Measurements from ENCODE around the gene GPANK1. TPM values are rescaled to one million over a fixed set of nuclear protein-coding genes. Genes with fewer than 3 reads are reported as not detected.

GPANK1 gene
- total RNA-seq, 2 donors from 2014 or later, result 16.1 to 21.3 TPM

DNA sequence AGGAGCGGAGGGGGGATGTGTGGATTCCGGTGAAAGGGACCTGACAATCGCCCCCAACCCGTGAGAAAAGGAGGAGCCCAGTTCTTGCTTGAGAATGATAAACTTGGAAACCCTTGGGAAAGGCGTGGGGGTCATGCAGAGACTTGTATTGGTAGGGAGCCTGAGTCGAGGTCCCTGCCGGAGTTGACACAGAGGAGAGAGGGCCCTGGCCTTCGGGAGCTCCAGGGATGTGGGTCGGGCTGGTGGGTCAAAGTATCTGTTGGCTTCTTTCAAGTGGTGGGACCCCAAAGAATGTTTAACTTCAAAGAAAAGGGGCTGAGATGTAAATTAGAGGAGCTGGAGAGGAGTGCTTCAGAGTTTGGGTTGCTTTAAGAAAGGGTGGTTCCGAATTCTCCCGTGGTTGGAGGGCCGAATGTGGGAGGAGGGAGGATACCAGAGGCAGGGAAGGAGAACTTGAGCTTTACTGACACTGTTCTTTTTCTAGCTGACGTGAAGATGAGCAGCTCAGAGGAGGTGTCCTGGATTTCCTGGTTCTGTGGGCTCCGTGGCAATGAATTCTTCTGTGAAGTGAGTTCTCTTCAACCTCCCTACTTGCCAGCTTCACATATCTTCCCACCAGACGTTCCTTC is 1.7 kb upstream of the GPANK1 start:
- TF ChIP-seq, protein P1, sequence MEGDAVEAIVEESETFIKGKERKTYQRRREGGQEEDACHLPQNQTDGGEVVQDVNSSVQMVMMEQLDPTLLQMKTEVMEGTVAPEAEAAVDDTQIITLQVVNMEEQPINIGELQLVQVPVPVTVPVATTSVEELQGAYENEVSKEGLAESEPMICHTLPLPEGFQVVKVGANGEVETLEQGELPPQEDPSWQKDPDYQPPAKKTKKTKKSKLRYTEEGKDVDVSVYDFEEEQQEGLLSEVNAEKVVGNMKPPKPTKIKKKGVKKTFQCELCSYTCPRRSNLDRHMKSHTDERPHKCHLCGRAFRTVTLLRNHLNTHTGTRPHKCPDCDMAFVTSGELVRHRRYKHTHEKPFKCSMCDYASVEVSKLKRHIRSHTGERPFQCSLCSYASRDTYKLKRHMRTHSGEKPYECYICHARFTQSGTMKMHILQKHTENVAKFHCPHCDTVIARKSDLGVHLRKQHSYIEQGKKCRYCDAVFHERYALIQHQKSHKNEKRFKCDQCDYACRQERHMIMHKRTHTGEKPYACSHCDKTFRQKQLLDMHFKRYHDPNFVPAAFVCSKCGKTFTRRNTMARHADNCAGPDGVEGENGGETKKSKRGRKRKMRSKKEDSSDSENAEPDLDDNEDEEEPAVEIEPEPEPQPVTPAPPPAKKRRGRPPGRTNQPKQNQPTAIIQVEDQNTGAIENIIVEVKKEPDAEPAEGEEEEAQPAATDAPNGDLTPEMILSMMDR (conservative IDR thresholded peaks at IDR 0.05), result no peak
- Mint-ChIP-seq H3K36me3 (ENCODE audit: low read depth) (peaks cover 72% of the 10 kb centered on the region), H3K27ac (peak overlapping the region; percentile 99), H3K9me3 (no peaks in the 10 kb centered on the region), H3K4me3 (peak overlapping the region; percentile 97), H3K4me1 (peaks cover 24% of the 10 kb centered on the region), H3K27me3 (ENCODE audit: insufficient read depth) (no peaks in the 10 kb centered on the region)
- peak overlapping the region; percentile 75 for H3K9ac ChIP-seq (ENCODE audit: extremely low read depth, low read length, poor library complexity, severe bottlenecking)
- no peak overlapping the region for H3K27ac ChIP-seq (ENCODE audit: low read depth, low read length)
- no peaks in the 10 kb centered on the region for H3K27me3 ChIP-seq (ENCODE audit: control insufficient read depth, insufficient read depth, low read length, poor library complexity, severe bottlenecking)
- DNase-seq, result no peak
- H3K36me3 ChIP-seq (ENCODE audit: control insufficient read depth, insufficient read depth, low read length), result peaks cover 68% of the 10 kb centered on the region
- WGBS, 2 experiments (ENCODE audit: insufficient coverage in 1 of 2, insufficient read length in 1 of 2), result 14 to 19% methylated on average over 15 of the region's 15 CpGs
- no peaks in the 10 kb centered on the region for H3K9me3 ChIP-seq (ENCODE audit: control insufficient read depth, low read length)
- H3K4me1 ChIP-seq (ENCODE audit: control insufficient read depth, insufficient read depth, low read length), result peaks cover 3% of the 10 kb centered on the region
- H3K4me3 ChIP-seq (ENCODE audit: low read length), result peak overlapping the region; percentile 96

DNA sequence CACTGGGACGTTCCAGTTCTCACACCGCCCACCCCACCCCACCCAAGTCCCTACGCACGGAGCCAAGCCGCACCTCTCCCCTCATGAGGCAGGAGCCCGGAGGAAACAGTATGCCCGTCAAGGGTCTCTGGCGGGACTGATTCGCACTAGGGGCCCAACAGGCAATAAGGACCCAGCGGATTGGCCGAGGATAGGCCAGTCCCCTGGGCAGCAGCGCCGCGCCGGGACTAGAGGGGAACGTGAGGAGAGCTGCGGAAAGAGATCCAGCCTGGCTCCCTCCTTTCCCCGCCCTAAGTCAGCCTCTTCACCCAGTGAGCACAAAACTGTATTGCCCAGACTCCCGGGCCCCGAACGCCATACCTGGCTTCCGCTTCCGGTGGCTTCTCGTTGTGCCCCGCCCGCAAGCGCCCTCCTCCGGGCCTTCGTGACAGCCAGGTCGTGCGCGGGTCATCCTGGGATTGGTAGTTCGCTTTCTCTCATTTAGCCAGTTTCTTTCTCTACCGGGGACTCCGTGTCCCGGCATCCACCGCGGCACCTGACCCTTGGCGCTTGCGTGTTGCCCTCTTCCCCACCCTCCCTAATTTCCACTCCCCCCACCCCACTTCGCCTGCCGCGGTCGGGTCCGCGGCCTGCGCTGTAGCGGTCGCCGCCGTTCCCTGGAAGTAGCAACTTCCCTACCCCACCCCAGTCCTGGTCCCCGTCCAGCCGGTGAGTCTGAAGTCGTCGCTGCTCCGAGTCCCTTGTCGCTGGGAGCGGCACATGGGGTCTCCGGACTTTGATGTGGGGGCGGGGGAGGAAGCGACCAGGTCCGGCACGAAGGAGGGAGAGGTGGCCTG is 922 bp upstream of the GPANK1 start, which contains the start of gene CSNK2B:
Gene CSNK2B (plus strand): TSS at position 580 of the 836 bp plus-strand sequence. CDS start 752 bp downstream, outside the sequence.
- 0 to 1% methylated on average over 21 to 63 of the region's 63 CpGs for WGBS, 2 experiments (ENCODE audit: insufficient coverage in 1 of 2, insufficient read length in 1 of 2)
- Histone ChIP-seq H3K4me3 (ENCODE audit: low read length) (peak within 1 kb of the TSS; percentile 96), H3K27ac (ENCODE audit: low read depth, low read length) (peak within 1 kb of the TSS; percentile 86), H3K9ac (ENCODE audit: extremely low read depth, low read length, poor library complexity, severe bottlenecking) (peak within 1 kb of the TSS; percentile 86), H3K36me3 (ENCODE audit: control insufficient read depth, insufficient read depth, low read length) (peaks cover 61% of the 10 kb centered on the region), H3K4me1 (ENCODE audit: control insufficient read depth, insufficient read depth, low read length) (peaks cover 3% of the 10 kb centered on the region), H3K9me3 (ENCODE audit: control insufficient read depth, low read length) (no peaks in the 10 kb centered on the region), H3K27me3 (ENCODE audit: control insufficient read depth, insufficient read depth, low read length, poor library complexity, severe bottlenecking) (no peaks in the 10 kb centered on the region)
- H3K36me3 Mint-ChIP-seq (ENCODE audit: low read depth), result peaks cover 66% of the 10 kb centered on the region
- peak; percentile 99 for DNase-seq
- peaks cover 29% of the 10 kb centered on the region for H3K4me1 Mint-ChIP-seq
- H3K27ac Mint-ChIP-seq, result peak within 1 kb of the TSS; percentile 99
- peak within 1 kb of the TSS; percentile 97 for H3K4me3 Mint-ChIP-seq
- no peaks in the 10 kb centered on the region for H3K9me3 Mint-ChIP-seq
- H3K27me3 Mint-ChIP-seq (ENCODE audit: insufficient read depth), result no peaks in the 10 kb centered on the region
- TF ChIP-seq, protein P1 (conservative IDR thresholded peaks at IDR 0.05), result no peak

DNA sequence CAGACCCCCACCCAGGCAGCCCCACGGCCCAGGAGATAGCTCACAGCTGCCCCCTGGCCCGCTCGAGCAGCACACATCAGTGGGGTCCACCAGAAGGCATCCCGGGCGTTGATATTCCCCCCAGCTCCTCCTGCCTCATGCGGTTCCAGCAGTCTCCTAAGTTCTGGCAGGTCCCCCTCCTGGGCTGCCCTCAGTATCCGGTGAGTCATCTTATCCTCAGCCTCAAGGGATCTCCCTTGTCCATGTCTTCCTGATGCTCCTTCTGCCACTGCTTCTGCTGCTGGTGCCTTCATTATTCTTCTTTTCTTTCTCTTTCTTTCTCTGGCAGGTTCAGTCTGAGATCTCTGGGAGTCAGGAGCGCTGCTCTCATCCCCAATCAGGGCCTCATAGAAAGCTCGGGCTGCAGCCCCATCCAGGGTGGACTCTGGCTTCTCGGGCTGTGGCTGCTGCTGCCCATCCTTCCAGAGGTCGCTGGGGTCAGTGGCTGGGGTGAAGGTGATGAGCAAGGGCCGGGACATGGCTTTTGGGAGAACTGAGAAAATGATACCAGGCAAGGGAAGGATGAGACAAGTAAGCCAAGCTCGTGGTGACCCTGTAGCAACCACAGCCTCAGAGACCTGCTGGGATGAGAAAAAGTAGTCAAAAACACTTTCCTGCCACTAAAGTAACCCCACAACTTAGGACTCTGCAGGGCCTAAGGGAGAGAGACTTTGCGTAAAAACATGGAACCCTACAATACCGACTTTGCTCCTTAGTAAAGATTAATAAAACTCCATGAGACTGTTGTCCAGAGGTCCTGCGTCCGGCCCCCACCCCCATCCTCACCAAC is 622 bp downstream of the GPANK1 start:
- H3K4me1 ChIP-seq (ENCODE audit: control insufficient read depth, insufficient read depth, low read length), result peaks cover 7% of the 10 kb centered on the region
- WGBS, 2 experiments (ENCODE audit: insufficient coverage in 1 of 2, insufficient read length in 1 of 2), result 44 to 47% methylated on average over 8 to 17 of the region's 17 CpGs
- no peaks in the 10 kb centered on the region for H3K27me3 Mint-ChIP-seq (ENCODE audit: insufficient read depth)
- DNase-seq, result peak; percentile 64
- peak overlapping the region; percentile 97 for H3K4me3 Mint-ChIP-seq
- H3K9me3 ChIP-seq (ENCODE audit: control insufficient read depth, low read length), result no peaks in the 10 kb centered on the region
- peaks cover 46% of the 10 kb centered on the region for H3K36me3 ChIP-seq (ENCODE audit: control insufficient read depth, insufficient read depth, low read length)
- TF ChIP-seq, protein P1 (conservative IDR thresholded peaks at IDR 0.05), result no peak
- peak overlapping the region; percentile 86 for H3K9ac ChIP-seq (ENCODE audit: extremely low read depth, low read length, poor library complexity, severe bottlenecking)
- H3K27me3 ChIP-seq (ENCODE audit: control insufficient read depth, insufficient read depth, low read length, poor library complexity, severe bottlenecking), result no peaks in the 10 kb centered on the region
- peak overlapping the region; percentile 96 for H3K4me3 ChIP-seq (ENCODE audit: low read length)
- H3K27ac Mint-ChIP-seq, result peak overlapping the region; percentile 99
- peaks cover 50% of the 10 kb centered on the region for H3K36me3 Mint-ChIP-seq (ENCODE audit: low read depth)
- no peaks in the 10 kb centered on the region for H3K9me3 Mint-ChIP-seq
- peak overlapping the region; percentile 86 for H3K27ac ChIP-seq (ENCODE audit: low read depth, low read length)
- peaks cover 37% of the 10 kb centered on the region for H3K4me1 Mint-ChIP-seq

All from endodermal cell (in vitro differentiated cells).